Keratinocyte (primary cell): Measurements from ENCODE around the gene SCNN1G. TPM values are rescaled to one million over a fixed set of nuclear protein-coding genes. Genes with fewer than 3 reads are reported as not detected.

Source experiments
- DNase-seq: peaks from one replicate; pipeline ENCODE4 v3.0.0-alpha.2; 2011; ENCODE audit warnings: low read depth, missing footprints, low spot score
- FAIRE-seq: peaks from 2 replicates; lab custom pipeline; 2011; peaks lifted over from hg19 to GRCh38; lab: Jason Lieb, UNC
- H2AFZ ChIP-seq: 2 replicates; pipeline ENCODE4 v1.6.0; 2012; ENCODE audit warnings: low read length, control low read depth, inconsistent platforms; ENCODE audit not compliant: control insufficient read depth
- H3K27ac ChIP-seq: 2 replicates; pipeline ENCODE4 v1.5.1; 2011; ENCODE audit warnings: low read length; ENCODE audit not compliant: control insufficient read depth, insufficient read depth
- H3K27me3 ChIP-seq: 3 replicates; pipeline ENCODE4 v1.6.0; 2011; ENCODE audit warnings: low read length; ENCODE audit not compliant: control insufficient read depth, insufficient read depth; ENCODE audit errors: extremely low read depth
- H3K36me3 ChIP-seq, 2 experiments: 2 replicates in 1 of 2; 3 replicates in 1 of 2; pipeline ENCODE4 v1.5.1; 2011; ENCODE audit warnings: low read length in 2 of 2, mild to moderate bottlenecking in 1 of 2; ENCODE audit not compliant: control insufficient read depth in 2 of 2, insufficient read depth in 2 of 2; ENCODE audit errors: extremely low read depth in 1 of 2
- H3K4me1 ChIP-seq: 3 replicates; pipeline ENCODE4 v1.5.1; 2011; ENCODE audit warnings: low read length; ENCODE audit not compliant: control insufficient read depth, insufficient read depth; ENCODE audit errors: extremely low read depth
- H3K4me2 ChIP-seq: 3 replicates; pipeline ENCODE4 v1.6.0; 2011; ENCODE audit warnings: low read depth, low read length; ENCODE audit not compliant: control insufficient read depth, insufficient read depth; ENCODE audit errors: extremely low read depth
- H3K4me3 ChIP-seq, 3 experiments: fragments of 200-600 bp in 1 of 3; sonication (generic) in 1 of 3; 2 replicates in 2 of 3; 3 replicates in 1 of 3; pipeline ENCODE4 v1.5.1; 2011 to 2016; ENCODE audit warnings: low read length in 3 of 3, mild to moderate bottlenecking in 3 of 3, control low read depth in 2 of 3, inconsistent platforms in 1 of 3, low read depth in 1 of 3, mixed read lengths in 1 of 3, mixed run types in 1 of 3, moderate library complexity in 1 of 3; ENCODE audit not compliant: control insufficient read depth in 2 of 3, insufficient read depth in 2 of 3; ENCODE audit errors: extremely low read depth in 1 of 3
- H3K79me2 ChIP-seq: 2 replicates; pipeline ENCODE4 v1.6.0; 2012; ENCODE audit warnings: low read length; ENCODE audit not compliant: control insufficient read depth, insufficient read depth
- H3K9ac ChIP-seq: 3 replicates; pipeline ENCODE4 v1.6.0; 2011; ENCODE audit warnings: low read length; ENCODE audit not compliant: control insufficient read depth, insufficient read depth; ENCODE audit errors: extremely low read depth
- H3K9me1 ChIP-seq: 3 replicates; pipeline ENCODE4 v1.6.0; 2011; ENCODE audit warnings: low read length; ENCODE audit not compliant: control insufficient read depth, insufficient read depth; ENCODE audit errors: extremely low read depth
- H3K9me3 ChIP-seq: 2 replicates; pipeline ENCODE4 v1.5.1; 2012; ENCODE audit warnings: low read depth, low read length; ENCODE audit not compliant: control insufficient read depth
- H4K20me1 ChIP-seq: 3 replicates; pipeline ENCODE4 v1.6.0; 2011; ENCODE audit warnings: low read length; ENCODE audit not compliant: control insufficient read depth, insufficient read depth; ENCODE audit errors: extremely low read depth
- CTCF ChIP-seq, 3 experiments: IDR thresholded peaks in 1 of 3; conservative IDR thresholded peaks in 1 of 3; optimal IDR thresholded peaks in 1 of 3; 2 replicates in 2 of 3; 3 replicates in 1 of 3; pipeline versions ENCODE3 to v1.5.1; 2011; ENCODE audit warnings: low read length in 3 of 3, mild to moderate bottlenecking in 3 of 3, moderate library complexity in 2 of 3, control low read depth in 1 of 3, inconsistent platforms in 1 of 3; ENCODE audit not compliant: insufficient read depth in 2 of 3; ENCODE audit errors: extremely low read depth in 1 of 3
- EZH2 ChIP-seq: IDR thresholded peaks from one replicate; pipeline ENCODE4 v1.6.1; 2012; ENCODE audit warnings: inconsistent platforms, mild to moderate bottlenecking, low read length, moderate library complexity
- dilution Hi-C: fragments of 300-500 bp; cut with MboI; formaldehyde crosslinking; loops from one replicate; pipeline ENCODE4 v1.7.0; 2020; ENCODE audit warnings: low sequenced_read_pairs; ENCODE audit not compliant: extremely low pct_ligation_motif_present
- polyA plus RNA-seq, 5 experiments: library from polyadenylated mRNA; depleted of rRNA in 3 of 5; stranded (reverse) in 3 of 5; stranded (forward) in 1 of 5; unstranded in 1 of 5; fragments of >200 nt; gene quantifications; 1 replicate in 1 of 5; 2 replicates in 3 of 5; 3 replicates in 1 of 5; pipeline versions ENCODE4 v1.2.1 to v1.2.3, GENCODE V29; 2011 to 2012; ENCODE audit warnings: missing spikeins in 2 of 5, low read depth in 1 of 5, low replicate concordance in 1 of 5

Gene SCNN1G
- polyA plus RNA-seq, 1 donor (not counting 4 experiments of a cell fraction or from before 2014, with no cell fraction given), result 0.25 TPM

- DNase-seq (no peak), FAIRE-seq (no peak)
- H3K4me2 ChIP-seq, result no peak overlapping the region
- no peaks in the 10 kb centered on the region for H3K27me3 ChIP-seq
- no peak overlapping the region for H3K27ac ChIP-seq
- no peak overlapping the region for H2AFZ ChIP-seq
- no peaks in the 10 kb centered on the region for H4K20me1 ChIP-seq
- no peaks in the 10 kb centered on the region for H3K9me1 ChIP-seq
- no peaks in the 10 kb centered on the region for H3K79me2 ChIP-seq
- no peak overlapping the region for H3K9ac ChIP-seq
- dilution Hi-C loops, result loop anchor here (25.0 kb wide), 1 partner anchor 214 kb away; no protein-coding TSS in a partner anchor
- H3K9me3 ChIP-seq, result no peaks in the 10 kb centered on the region
- peaks cover 7% of the 10 kb centered on the region for H3K4me1 ChIP-seq
- no peak for TF ChIP-seq CTCF (optimal IDR thresholded peaks at IDR 0.05 in 1 of 3, IDR thresholded peaks at IDR 0.05 in 1 of 3, conservative IDR thresholded peaks at IDR 0.05 in 1 of 3; ENCODE audit: extremely low read depth in 1 of 3, insufficient read depth in 2 of 3, low read length in 3 of 3)
- no peak for TF ChIP-seq EZH2
- H3K36me3 ChIP-seq, result no peaks in the 10 kb centered on the region
- H3K4me3 ChIP-seq, result no peak overlapping the region
Observed at GRCh38 chr16:23172994-23173393, 9.6 kb upstream of the SCNN1G start.

GRCh38 chr16:23174622-23175021 lies 7.9 kb upstream of the SCNN1G start:
- dilution Hi-C loops, result loop anchor here (25.0 kb wide), 1 partner anchor 213 kb away; no protein-coding TSS in a partner anchor
- no peaks in the 10 kb centered on the region for H3K27me3 ChIP-seq
- FAIRE-seq (no peak), DNase-seq (no peak)
- H3K36me3 ChIP-seq, result no peaks in the 10 kb centered on the region
- no peaks in the 10 kb centered on the region for H4K20me1 ChIP-seq
- no peaks in the 10 kb centered on the region for H3K9me3 ChIP-seq
- H3K79me2 ChIP-seq, result no peaks in the 10 kb centered on the region
- no peak overlapping the region for H3K27ac ChIP-seq
- H3K4me3 ChIP-seq, result no peak overlapping the region
- H3K4me1 ChIP-seq, result peaks cover 7% of the 10 kb centered on the region
- TF ChIP-seq EZH2, result no peak
- no peak for TF ChIP-seq CTCF (optimal IDR thresholded peaks at IDR 0.05 in 1 of 3, IDR thresholded peaks at IDR 0.05 in 1 of 3, conservative IDR thresholded peaks at IDR 0.05 in 1 of 3; ENCODE audit: extremely low read depth in 1 of 3, insufficient read depth in 2 of 3, low read length in 3 of 3)
- H2AFZ ChIP-seq, result no peak overlapping the region
- no peak overlapping the region for H3K4me2 ChIP-seq
- no peak overlapping the region for H3K9ac ChIP-seq
- H3K9me1 ChIP-seq, result no peaks in the 10 kb centered on the region
